K562 (cell line): ENCODE results near the gene OBSL1.

Experiments used
- CHAMP1 ChIP-seq: fragments of 450-650 bp; IDR thresholded peaks from 2 replicates; pipeline ENCODE4 v1.6.1; 2016; ENCODE audit warnings: mild to moderate bottlenecking
- CTCF ChIP-seq, 3 experiments: IDR thresholded peaks in 2 of 3; conservative IDR thresholded peaks in 1 of 3; 2 replicates each; pipeline ENCODE4 v1.5.1; 2011 to 2012; ENCODE audit warnings: low read length in 3 of 3, mild to moderate bottlenecking in 3 of 3, control low read depth in 2 of 3, improper control_type of control experiment in 1 of 3, inconsistent platforms in 1 of 3, low read depth in 1 of 3, mixed read lengths in 1 of 3, moderate library complexity in 1 of 3; ENCODE audit not compliant: insufficient read depth in 2 of 3
- EGR1 ChIP-seq: fragments of 450-650 bp; conservative IDR thresholded peaks from 2 replicates; pipeline ENCODE4 v1.6.1; 2017; ENCODE audit warnings: mild to moderate bottlenecking
- GABPA ChIP-seq: fragments of 200-800 bp; sonication (Bioruptor generic); conservative IDR thresholded peaks from 2 replicates; pipeline ENCODE4 v1.6.1; 2016; ENCODE audit warnings: low read depth, missing genetic modification characterization, missing compliant biosample characterization
- LCOR ChIP-seq: sonication (generic); formaldehyde crosslinking; IDR thresholded peaks from 2 replicates; pipeline ENCODE4 v1.8.0; 2022; ENCODE audit warnings: mild to moderate bottlenecking, missing genetic modification reagents
- RBBP5 ChIP-seq: fragments of 200-600 bp; sonication (generic); IDR thresholded peaks from 2 replicates; pipeline ENCODE4 v1.6.1; 2012; ENCODE audit warnings: borderline replicate concordance, mild to moderate bottlenecking, low read length, control low read depth, inconsistent platforms; ENCODE audit not compliant: insufficient read depth, poor library complexity, severe bottlenecking
- SP1 ChIP-seq: sonication (generic); formaldehyde crosslinking; IDR thresholded peaks from 2 replicates; pipeline ENCODE4 v1.8.1; 2022; ENCODE audit warnings: mild to moderate bottlenecking, missing genetic modification reagents
- STAT5A ChIP-seq: IDR thresholded peaks from 2 replicates; pipeline ENCODE4 v1.6.1; 2012; ENCODE audit warnings: low read length, inconsistent platforms, borderline replicate concordance
- ZNF398 ChIP-seq: fragments of 250-450 bp; sonication (Bioruptor Pico); IDR thresholded peaks from 2 replicates; pipeline ENCODE4 v1.8.0; 2021; ENCODE audit warnings: moderate library complexity, mild to moderate bottlenecking, inconsistent platforms

GRCh38 chr2:219615894-219616293 is 44.6 kb upstream of the OBSL1 start:
- TF ChIP-seq SP1 (CRISPR knock-in tag) = no peak
- TF ChIP-seq EGR1 = no peak
- TF ChIP-seq CTCF (IDR thresholded peaks at IDR 0.05 in 2 of 3, conservative IDR thresholded peaks at IDR 0.05 in 1 of 3; ENCODE audit: insufficient read depth in 2 of 3, low read depth in 1 of 3, low read length in 3 of 3) = no peak
- TF ChIP-seq RBBP5 = no peak
- no peak for TF ChIP-seq STAT5A
- TF ChIP-seq CHAMP1 = no peak
- TF ChIP-seq ZNF398 = no peak
- TF ChIP-seq GABPA = no peak
- no peak for TF ChIP-seq LCOR
